T-helper 1 cell treated with Interleukin-12 subunit alpha and Interleukin-12 subunit beta and Interleukin-4 antibody, amounts not matched to agents 30 μg/mL and 1 μg/mL, for 36 hours (primary cell): ENCODE data around the gene STAP2.
"Not testable (repeated sequence)": the region's sequence is repeated elsewhere in the genome, so short reads cannot be mapped to it uniquely, and the experiment has no call there.

Experiments used
- H3K27ac Mint-ChIP-seq: one replicate; pipeline ENCODE4 v1.8.0; 2021; ENCODE audit warnings: mild to moderate bottlenecking, mixed read lengths
- H3K27me3 Mint-ChIP-seq: one replicate; pipeline ENCODE4 v1.8.0; 2021; ENCODE audit warnings: low read depth, mixed read lengths
- H3K36me3 Mint-ChIP-seq: one replicate; pipeline ENCODE4 v1.8.0; 2021; ENCODE audit warnings: low read depth, mixed read lengths
- H3K4me1 Mint-ChIP-seq: one replicate; pipeline ENCODE4 v1.8.0; 2021; ENCODE audit warnings: low read depth, mixed read lengths
- H3K4me3 Mint-ChIP-seq: one replicate; pipeline ENCODE4 v1.8.0; 2021; ENCODE audit warnings: mild to moderate bottlenecking, moderate library complexity, mixed read lengths
- H3K9me3 Mint-ChIP-seq: one replicate; pipeline ENCODE4 v1.8.0; 2021; ENCODE audit warnings: mixed read lengths

STAP2 gene

DNA sequence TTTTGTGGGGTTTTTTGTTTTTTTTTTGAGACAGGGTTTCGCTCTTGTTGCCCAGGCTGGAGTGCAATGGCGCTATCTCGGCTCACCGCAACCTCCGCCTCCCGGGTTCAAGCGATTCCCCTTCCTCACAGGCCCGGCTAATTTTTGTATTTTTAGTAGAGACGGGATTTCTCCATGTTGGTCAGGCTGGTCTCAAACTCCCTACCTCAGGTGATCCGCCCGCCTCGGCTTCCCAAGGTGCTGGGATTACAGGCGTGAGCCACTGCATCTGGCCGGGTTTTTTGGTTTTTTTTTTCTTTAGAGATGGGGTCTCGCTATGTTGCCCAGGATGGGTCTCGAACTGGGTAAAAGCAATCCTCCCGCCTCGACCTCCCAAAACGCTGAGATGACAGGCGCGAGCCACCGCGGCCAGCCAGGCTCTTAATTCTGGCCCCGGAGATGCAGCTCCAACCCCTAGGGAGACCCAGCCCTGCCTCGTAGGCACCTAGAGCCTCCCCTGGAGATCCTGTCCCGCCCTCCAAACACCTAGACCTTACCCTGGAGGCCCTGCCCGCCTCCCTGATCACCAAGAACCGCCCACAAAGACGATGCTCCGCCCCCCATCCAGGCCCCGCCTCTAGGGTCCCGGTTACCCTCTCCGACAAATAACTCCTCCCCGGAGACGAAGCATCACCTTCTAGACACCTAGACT lies 9.5 kb downstream of the STAP2 start:
- H3K27me3 Mint-ChIP-seq, H3K9me3 Mint-ChIP-seq, H3K36me3 Mint-ChIP-seq: not testable (repeated sequence)
- peak overlapping the region; percentile 82 for H3K27ac Mint-ChIP-seq
- H3K4me1 Mint-ChIP-seq = peaks cover 14% of the 10 kb centered on the region
- H3K4me3 Mint-ChIP-seq = peak overlapping the region; percentile 79

DNA sequence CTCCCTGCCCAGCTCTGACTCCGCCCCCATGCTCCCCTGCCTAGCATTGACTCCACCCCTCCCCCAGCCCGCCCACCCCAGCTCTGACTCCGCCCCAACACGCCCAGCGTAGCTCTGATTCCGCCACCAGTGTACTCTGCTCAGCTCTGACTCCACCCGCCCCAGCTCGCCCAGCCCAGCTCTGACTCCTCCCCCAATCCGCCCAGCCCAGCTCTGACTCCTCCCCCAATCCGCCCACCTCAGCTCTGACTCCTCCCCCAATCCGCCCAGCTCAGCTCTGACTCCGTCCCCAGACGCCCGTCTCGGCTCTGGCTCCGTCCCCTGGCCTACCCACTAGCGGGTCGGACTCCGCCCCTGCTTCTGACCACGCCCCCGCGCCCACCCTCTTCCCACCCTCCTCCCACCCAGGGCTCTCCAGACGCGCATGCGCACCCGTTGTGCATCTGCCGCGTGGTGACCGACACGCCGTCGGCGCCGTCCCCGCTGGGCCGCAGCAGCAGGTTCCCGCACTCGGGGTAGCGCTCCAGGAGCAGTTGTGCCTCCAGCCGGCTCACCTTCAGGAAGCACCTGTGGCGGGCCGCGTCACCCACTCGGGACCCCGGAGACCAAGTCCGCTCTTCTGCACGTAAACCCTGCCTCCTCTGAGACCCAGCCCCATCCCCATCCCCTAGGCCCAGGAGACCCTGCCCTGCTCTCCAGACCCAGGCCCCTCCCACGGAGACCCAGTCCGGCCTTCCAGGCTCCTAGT lies 10.2 kb downstream of the STAP2 start:
- peak overlapping the region; percentile 79 for H3K4me3 Mint-ChIP-seq
- H3K27me3 Mint-ChIP-seq = peaks cover 4% of the 10 kb centered on the region

DNA sequence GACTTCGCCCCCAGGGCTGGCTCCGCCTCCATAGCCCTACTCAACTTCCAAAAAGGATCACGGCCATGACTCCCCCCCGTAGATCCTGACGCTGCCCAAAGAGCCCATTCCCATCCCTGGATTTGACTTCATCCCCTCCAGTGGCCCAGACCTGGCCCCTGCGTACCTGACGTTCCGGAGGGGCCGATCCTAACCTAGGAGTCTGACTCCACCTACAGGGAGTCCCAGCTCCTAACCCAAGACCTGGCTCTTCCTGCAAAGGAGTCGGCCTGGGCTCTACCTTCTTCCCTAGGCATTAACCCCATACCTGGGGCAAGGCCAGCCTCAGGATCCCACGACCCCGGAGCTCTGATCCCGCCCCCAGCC lies 10.8 kb downstream of the STAP2 start:
- peak overlapping the region; percentile 70 for H3K27ac Mint-ChIP-seq
- H3K4me3 Mint-ChIP-seq = peak overlapping the region; percentile 79
- H3K9me3 Mint-ChIP-seq = no peaks in the 10 kb centered on the region
- H3K27me3 Mint-ChIP-seq = peaks cover 4% of the 10 kb centered on the region
- peaks cover 2% of the 10 kb centered on the region for H3K36me3 Mint-ChIP-seq
- peaks cover 14% of the 10 kb centered on the region for H3K4me1 Mint-ChIP-seq

More for the DNA sequence above, 10.2 kb downstream of the STAP2 start:
- Mint-ChIP-seq H3K9me3 (no peaks in the 10 kb centered on the region), H3K36me3 (peaks cover 2% of the 10 kb centered on the region), H3K4me1 (peaks cover 14% of the 10 kb centered on the region), H3K27ac (peak overlapping the region; percentile 82)

DNA sequence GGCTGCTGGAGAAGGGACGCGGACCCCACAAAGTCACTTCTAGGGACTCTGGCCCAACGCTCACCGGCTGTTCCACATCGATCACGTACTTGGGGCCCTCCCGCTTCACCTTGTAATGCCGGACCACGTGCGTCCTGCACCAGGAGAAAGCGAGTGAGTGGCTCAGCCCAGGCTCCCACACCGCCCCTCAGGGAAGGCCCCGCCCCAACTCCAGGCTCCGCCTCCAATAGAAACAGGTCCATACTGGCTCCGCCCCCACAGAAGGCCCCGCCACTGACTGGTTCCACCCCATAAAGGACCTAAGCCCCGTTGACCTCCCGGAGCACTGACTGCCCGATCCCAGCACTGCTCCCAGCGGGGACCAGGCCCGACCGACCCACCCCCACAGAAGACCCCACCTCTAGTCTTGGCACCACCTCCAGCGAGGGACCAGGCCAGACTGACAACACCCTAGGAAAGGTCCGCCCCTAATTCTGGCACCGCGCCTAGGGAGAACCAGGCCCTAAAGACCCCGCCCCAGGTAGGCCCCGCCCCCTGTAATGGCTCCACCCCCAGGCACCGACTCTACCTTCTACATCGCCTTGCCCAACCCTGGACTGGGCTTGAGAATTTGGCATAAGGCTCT lies 11.3 kb downstream of the STAP2 start:
- peak overlapping the region; percentile 70 for H3K27ac Mint-ChIP-seq

DNA sequence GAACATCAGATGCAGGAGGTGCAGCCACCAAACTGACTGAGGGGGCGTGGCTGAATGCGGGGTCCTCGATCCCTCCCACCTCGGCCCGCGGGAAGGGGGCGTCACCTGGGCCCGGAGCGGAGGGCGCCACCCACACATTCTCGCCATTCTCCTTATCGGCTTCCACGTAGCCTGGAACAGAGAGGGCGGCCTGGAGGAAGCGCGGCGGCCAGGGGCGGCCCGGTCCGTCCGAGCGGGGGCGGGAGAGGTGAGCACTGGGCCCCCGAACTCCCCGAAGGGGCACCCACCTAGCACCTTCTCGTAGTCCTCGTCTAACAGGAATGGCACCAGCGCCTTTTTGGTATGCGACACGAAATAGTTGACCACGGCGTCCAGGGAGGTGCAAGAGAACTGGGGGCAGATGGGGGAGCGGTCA lies 11.8 kb downstream of the STAP2 start:
- Mint-ChIP-seq H3K36me3 (peaks cover 2% of the 10 kb centered on the region), H3K4me1 (peaks cover 14% of the 10 kb centered on the region), H3K27ac (no peak overlapping the region), H3K27me3 (peaks cover 4% of the 10 kb centered on the region), H3K4me3 (peak overlapping the region; percentile 79), H3K9me3 (no peaks in the 10 kb centered on the region)

More for the DNA sequence above, 11.3 kb downstream of the STAP2 start:
- H3K4me3 Mint-ChIP-seq = peak overlapping the region; percentile 79
- H3K4me1 Mint-ChIP-seq = peaks cover 14% of the 10 kb centered on the region
- H3K9me3 Mint-ChIP-seq = no peaks in the 10 kb centered on the region
- H3K27me3 Mint-ChIP-seq = peaks cover 4% of the 10 kb centered on the region
- H3K36me3 Mint-ChIP-seq = peaks cover 2% of the 10 kb centered on the region

DNA sequence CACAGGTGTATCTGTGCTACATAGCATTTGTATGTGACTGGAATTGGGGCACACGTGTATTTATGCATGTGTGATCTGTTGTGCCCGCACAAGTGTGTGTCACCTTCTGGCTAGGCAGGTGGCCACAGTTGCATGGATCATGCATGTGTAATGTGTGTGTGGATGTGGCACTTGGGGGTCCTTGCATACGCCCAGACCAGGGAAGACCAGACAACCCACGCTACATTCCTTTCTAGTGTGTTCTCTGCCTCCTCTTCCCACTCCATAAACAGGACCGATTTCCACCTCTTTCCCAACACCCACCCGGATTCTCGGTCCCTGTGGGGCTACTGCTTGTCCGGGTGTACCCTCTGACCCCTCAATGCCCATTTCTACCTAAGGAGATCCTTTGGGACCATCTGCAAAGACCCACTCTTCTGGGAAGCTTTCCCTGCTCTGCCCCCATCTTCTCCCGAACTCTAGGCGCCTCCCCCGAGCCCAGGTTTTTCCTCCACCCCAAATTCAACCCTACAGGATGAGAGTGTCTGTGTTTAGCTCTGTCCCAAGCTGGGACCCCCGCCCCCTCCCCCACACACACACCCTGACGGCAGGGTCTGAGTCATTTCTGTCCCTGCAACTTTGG lies 12.3 kb downstream of the STAP2 start:
- peaks cover 4% of the 10 kb centered on the region for H3K27me3 Mint-ChIP-seq
- H3K4me1 Mint-ChIP-seq = peaks cover 14% of the 10 kb centered on the region
- H3K36me3 Mint-ChIP-seq = peaks cover 2% of the 10 kb centered on the region
- H3K9me3 Mint-ChIP-seq = no peaks in the 10 kb centered on the region
- peak overlapping the region; percentile 42 for H3K4me3 Mint-ChIP-seq
- H3K27ac Mint-ChIP-seq = no peak overlapping the region

DNA sequence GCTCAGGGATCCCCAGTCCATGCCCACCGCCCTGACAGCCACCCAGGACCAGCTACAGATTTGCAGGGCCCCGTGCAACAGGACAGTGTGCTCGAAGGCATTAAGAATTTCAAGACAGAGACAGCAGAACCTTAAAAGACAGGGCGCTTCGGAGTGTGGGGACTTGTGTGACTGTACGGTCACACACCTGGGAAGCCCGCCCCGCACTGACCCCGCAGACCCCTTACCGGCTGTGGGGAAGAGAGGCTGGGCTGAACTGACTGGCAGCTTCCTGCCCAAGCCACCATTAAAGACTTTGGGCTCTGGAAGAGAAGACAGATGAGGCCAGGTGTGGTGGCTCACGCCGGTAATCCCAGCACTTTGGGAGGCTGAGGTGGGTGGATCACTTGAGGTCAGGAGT lies 14.4 kb downstream of the STAP2 start:
- peaks cover 4% of the 10 kb centered on the region for H3K27me3 Mint-ChIP-seq
- peaks cover 12% of the 10 kb centered on the region for H3K36me3 Mint-ChIP-seq
- no peak overlapping the region for H3K4me3 Mint-ChIP-seq
- peaks cover 14% of the 10 kb centered on the region for H3K4me1 Mint-ChIP-seq
- H3K9me3 Mint-ChIP-seq = peaks cover 18% of the 10 kb centered on the region
- H3K27ac Mint-ChIP-seq = no peak overlapping the region

DNA sequence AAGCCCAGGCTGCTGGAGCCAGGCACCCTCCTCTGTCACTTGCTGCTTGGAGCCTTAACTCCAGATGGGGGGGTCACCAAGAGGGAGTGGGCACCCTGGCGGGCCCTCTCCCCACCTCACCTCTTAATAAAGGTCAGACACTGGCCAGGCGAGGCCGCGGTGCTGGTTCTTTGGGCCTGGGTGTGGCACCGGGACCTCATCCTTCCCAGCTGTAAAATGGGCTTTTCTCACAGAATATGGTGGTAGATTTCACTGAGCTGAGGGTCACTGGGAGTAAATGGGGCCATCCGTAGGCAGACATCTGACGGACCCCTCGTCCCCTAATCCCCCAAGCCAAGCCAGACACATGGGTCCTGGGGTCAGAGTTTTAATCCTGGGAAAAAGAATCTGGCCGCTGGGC lies 14.9 kb downstream of the STAP2 start:
- H3K36me3 Mint-ChIP-seq = peaks cover 15% of the 10 kb centered on the region
- H3K4me3 Mint-ChIP-seq = no peak overlapping the region
- peaks cover 14% of the 10 kb centered on the region for H3K4me1 Mint-ChIP-seq
- peaks cover 23% of the 10 kb centered on the region for H3K9me3 Mint-ChIP-seq
- H3K27ac Mint-ChIP-seq = no peak overlapping the region
- H3K27me3 Mint-ChIP-seq = peaks cover 4% of the 10 kb centered on the region

DNA sequence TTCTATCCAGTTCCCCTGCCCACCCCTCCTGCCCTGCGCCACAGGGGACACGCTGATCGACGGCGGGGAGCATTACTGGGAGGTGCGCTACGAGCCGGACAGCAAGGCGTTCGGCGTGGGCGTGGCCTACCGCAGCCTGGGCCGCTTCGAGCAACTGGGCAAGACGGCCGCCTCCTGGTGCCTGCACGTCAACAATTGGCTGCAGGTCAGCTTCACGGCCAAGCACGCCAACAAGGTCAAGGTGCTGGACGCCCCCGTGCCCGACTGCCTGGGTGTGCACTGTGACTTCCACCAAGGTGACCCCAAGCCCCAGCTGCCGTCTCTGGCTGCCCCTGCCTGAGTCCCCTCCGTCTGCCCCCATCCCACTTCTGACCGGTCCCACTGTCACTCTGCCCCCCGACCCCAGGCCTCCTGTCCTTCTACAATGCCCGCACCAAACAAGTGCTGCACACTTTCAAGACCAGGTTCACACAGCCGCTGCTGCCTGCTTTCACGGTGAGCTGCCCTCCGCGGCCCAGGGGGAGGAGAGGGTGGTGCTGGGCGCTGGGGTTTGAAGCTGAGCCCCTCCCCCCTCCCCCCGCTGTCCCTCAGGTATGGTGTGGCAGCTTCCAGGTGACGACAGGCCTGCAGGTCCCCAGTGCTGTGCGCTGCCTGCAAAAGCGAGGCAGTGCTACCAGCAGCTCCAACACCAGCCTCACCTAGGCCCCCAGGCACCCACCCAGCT lies 15.5 kb downstream of the STAP2 start:
- peaks cover 4% of the 10 kb centered on the region for H3K27me3 Mint-ChIP-seq
- H3K4me3 Mint-ChIP-seq = no peak overlapping the region
- peaks cover 20% of the 10 kb centered on the region for H3K36me3 Mint-ChIP-seq
- no peak overlapping the region for H3K27ac Mint-ChIP-seq
- peaks cover 24% of the 10 kb centered on the region for H3K9me3 Mint-ChIP-seq
- peaks cover 14% of the 10 kb centered on the region for H3K4me1 Mint-ChIP-seq

DNA sequence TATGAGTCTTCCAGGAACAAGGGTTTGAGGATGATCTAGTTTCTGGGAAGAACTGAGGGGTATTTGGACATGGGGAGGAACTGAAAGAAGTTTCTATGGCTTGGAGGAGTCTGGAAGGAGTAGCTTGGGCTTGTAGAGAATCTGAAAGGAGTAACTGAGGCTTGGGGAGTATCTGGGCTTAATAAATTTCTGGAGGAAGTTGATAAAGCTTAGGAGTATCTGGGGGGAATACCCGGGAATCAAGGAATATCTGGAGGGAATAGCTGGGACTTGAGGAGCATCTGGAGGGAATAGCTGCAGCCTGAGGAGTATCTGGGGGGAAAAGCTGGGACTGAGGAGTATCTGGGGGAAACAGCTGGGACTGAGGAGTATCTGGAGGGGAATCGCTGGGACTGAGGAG lies 18.2 kb downstream of the STAP2 start:
- Mint-ChIP-seq H3K4me1 (no peaks in the 10 kb centered on the region), H3K27ac (no peak overlapping the region), H3K27me3 (no peaks in the 10 kb centered on the region)

DNA sequence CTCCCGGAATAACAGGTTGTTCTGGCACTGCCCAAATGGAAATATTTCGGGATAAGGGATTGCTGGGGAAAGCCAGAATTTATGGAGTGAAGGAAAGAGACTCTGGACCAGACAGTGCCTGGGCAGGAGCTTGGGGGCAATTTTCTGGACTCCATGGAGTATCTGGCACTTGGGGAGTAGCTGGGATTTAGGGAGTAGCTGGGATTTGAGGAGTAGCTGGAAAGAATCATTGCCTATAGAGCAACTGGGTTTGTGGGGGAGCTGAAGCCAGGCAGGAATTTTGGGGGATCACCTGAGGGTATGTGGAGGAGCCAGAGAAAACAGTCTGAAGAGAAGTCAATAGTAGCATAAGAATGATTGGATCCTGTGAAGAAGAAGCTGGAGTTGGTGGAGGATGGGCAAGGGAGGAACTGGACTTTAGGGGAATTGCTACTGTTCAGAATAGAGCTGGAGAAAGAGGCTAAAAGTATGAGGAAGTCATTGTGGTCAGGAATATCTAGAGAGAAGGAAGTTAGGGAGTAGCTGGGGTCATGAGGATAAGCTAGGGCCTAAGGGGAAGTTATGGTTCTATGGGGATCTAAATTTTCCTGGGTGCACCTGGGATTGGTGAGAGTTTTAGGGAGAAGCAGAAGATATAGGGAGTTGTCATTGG lies 19.4 kb downstream of the STAP2 start:
- Mint-ChIP-seq H3K9me3 (peaks cover 24% of the 10 kb centered on the region), H3K36me3 (peaks cover 24% of the 10 kb centered on the region), H3K27me3 (no peaks in the 10 kb centered on the region), H3K27ac (peak overlapping the region; percentile 2), H3K4me1 (no peaks in the 10 kb centered on the region), H3K4me3 (no peak overlapping the region)

More for the DNA sequence above, 18.2 kb downstream of the STAP2 start:
- Mint-ChIP-seq H3K9me3 (peaks cover 24% of the 10 kb centered on the region), H3K36me3 (peaks cover 24% of the 10 kb centered on the region), H3K4me3 (no peak overlapping the region)

DNA sequence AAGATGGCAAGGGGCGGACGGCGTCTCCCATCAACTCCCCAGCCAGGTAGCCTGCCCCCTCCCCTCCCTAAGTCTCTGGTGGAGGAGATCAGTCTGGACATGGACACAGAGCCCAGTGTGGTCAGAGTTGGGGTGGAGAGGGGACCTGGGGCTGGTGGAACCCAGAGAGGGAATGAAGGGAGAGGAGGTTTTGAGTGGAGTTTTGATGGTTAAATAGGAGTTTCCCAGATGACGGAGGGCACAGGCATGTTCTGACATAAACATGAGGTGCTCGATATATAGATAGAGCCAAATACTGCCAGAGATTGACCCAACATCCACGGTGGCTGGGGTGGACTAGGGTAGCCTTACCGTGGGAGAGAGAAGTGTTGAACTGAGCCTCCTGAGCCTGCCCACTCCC lies 20.2 kb downstream of the STAP2 start:
- no peak overlapping the region for H3K4me3 Mint-ChIP-seq
- peaks cover 24% of the 10 kb centered on the region for H3K9me3 Mint-ChIP-seq
- no peaks in the 10 kb centered on the region for H3K27me3 Mint-ChIP-seq
- H3K27ac Mint-ChIP-seq = no peak overlapping the region
- peaks cover 24% of the 10 kb centered on the region for H3K36me3 Mint-ChIP-seq
- H3K4me1 Mint-ChIP-seq = no peaks in the 10 kb centered on the region

DNA sequence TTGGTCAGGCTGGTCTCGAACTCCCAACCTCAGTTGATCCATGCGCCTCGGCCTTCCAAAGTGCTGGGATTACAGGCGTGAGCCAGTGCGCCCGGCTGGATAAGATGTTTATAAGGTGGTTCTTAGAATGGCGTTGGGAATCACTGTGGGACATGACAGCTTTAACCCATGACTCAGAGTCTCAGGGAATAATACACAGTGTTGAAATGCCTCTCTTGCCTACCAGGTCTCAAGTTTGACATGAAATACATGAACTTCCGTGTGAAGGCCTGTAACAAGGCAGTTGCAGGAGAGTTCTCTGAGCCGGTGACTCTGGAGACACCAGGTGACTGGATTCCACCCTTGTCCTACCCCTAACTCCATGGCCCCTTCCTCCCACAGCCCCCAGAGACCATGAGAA lies 21.7 kb downstream of the STAP2 start:
- Mint-ChIP-seq H3K4me3 (no peak overlapping the region), H3K9me3 (peaks cover 24% of the 10 kb centered on the region), H3K4me1 (no peaks in the 10 kb centered on the region), H3K27ac (no peak overlapping the region), H3K27me3 (no peaks in the 10 kb centered on the region), H3K36me3 (peaks cover 24% of the 10 kb centered on the region)
